Testis (tissue), 5 donors: ENCODE data around the gene MRPS5. TPM values are rescaled to one million over a fixed set of nuclear protein-coding genes. Genes with fewer than 3 reads are reported as not detected.

Source experiments
- DNase-seq: peaks from one replicate; pipeline ENCODE4 v3.0.0-alpha.2; 2019
- H3K27ac ChIP-seq, 2 donors: fragments of 200-600 bp; sonication (generic); one replicate each; pipeline ENCODE4 v1.5.1; 2019
- H3K27me3 ChIP-seq: fragments of 200-600 bp; sonication (generic); one replicate; pipeline ENCODE4 v1.5.1; 2019
- H3K36me3 ChIP-seq: fragments of 200-600 bp; sonication (generic); one replicate; pipeline ENCODE4 v1.5.1; 2017; ENCODE audit warnings: low read depth; ENCODE audit errors: missing control alignments
- H3K4me1 ChIP-seq: fragments of 200-600 bp; sonication (generic); one replicate; pipeline ENCODE4 v1.5.1; 2019
- H3K4me3 ChIP-seq, 2 donors: fragments of 200-600 bp; sonication (generic); one replicate each; pipeline ENCODE4 v1.5.1; 2017 to 2019
- H3K9me3 ChIP-seq: fragments of 200-600 bp; sonication (generic); one replicate; pipeline ENCODE4 v1.5.1; 2017
- CTCF ChIP-seq, 3 experiments: fragments of 450-650 bp in 2 of 3; fragments of 200-600 bp in 1 of 3; sonication (generic) in 1 of 3; IDR thresholded peaks; one replicate each; pipeline ENCODE4 v1.5.1; 2016 to 2019; ENCODE audit warnings: antibody characterized with exemption in 3 of 3, mild to moderate bottlenecking in 2 of 3, moderate library complexity in 1 of 3
- POLR2A ChIP-seq: fragments of 450-650 bp; IDR thresholded peaks from one replicate; pipeline ENCODE4 v1.6.1; 2017; ENCODE audit warnings: antibody characterized with exemption, mild to moderate bottlenecking, moderate library complexity
- WGBS, 2 donors: methylation state at CpG; one replicate each; pipeline ENCODE4 v1.1.5; 2018; 5-methylcytosine and 5-hydroxymethylcytosine counted together
- intact Hi-C: fragments of 100-400 bp; cut with DNase I; formaldehyde crosslinking; loops from one replicate; pipeline ENCODE4 v1.15.1; 2023; ENCODE audit warnings: low total_unique reads
- long read RNA-seq, 2 donors: transcript quantifications; one replicate each; lab custom pipeline, GENCODE V29; 2026
- polyA plus RNA-seq: library from polyadenylated mRNA; stranded (reverse); fragments of 350-450 nt; fragmentation: Illumina TruSeq; extraction: RNeasy Lipid Tissue Mini Kit (QIAGEN cat#74804); gene quantifications from one replicate; pipeline ENCODE4 v1.2.3, GENCODE V29; 2014; ENCODE audit warnings: low read depth, low replicate concordance; ENCODE audit not compliant: insufficient read depth
- total RNA-seq, 2 donors: library from RNA; depleted of rRNA; stranded (reverse); fragments of >200 nt; gene quantifications; one replicate each; pipeline ENCODE4 v1.2.3, GENCODE V29; 2016

MRPS5 gene
- 10 to 100 TPM; 59.3 to 63.1 TPM for total RNA-seq
- polyA plus RNA-seq: 44.4 TPM
- long read RNA-seq, donor 1, transcript MRPS5-201 (12 exons, 1,652 nt): major isoform, 20 of 71 reads
- long read RNA-seq, donor 1, transcript MRPS5-203 (5 exons, 793 nt): minor isoform, 13 of 71 reads
- long read RNA-seq, donor 1, partial matches to known transcripts: 33 of 71 reads
- long read RNA-seq, donor 1, other reads (novel, unspliced or antisense): 0 of 71 reads
- long read RNA-seq, donor 2, transcript MRPS5-201 (12 exons, 1,652 nt): major isoform, 8 of 41 reads
- long read RNA-seq, donor 2, partial matches to known transcripts: 28 of 41 reads
- long read RNA-seq, donor 2, other reads (novel, unspliced or antisense): 0 of 41 reads

GRCh38 chr2:95121407-95122196 lies at the start of gene MRPS5:
Gene MRPS5, minus strand, starts transcription at chr2:95121808. Its CDS starts 17 bp downstream, at chr2:95121791.
- Histone ChIP-seq H3K27ac (peak within 1 kb of the TSS; percentile 92 to 96), H3K27me3 (no peaks in the 10 kb centered on the region), H3K36me3 (no peaks in the 10 kb centered on the region), H3K4me3 (peak within 1 kb of the TSS; percentile 98 to 100), H3K9me3 (no peaks in the 10 kb centered on the region), H3K4me1 (no peaks in the 10 kb centered on the region)
- intact Hi-C loops: no loop called here
- peak; percentile 92 for DNase-seq
- TF ChIP-seq CTCF (IDR thresholded peaks at IDR 0.05) (no peak), POLR2A (peak; percentile 19)
- 0% methylated on average over 28 to 74 of the region's 86 CpGs for WGBS, 2 donors

GRCh38 chr2:95166065-95166763 lies 44.6 kb upstream of the MRPS5 start:
- Histone ChIP-seq H3K36me3 (no peaks in the 10 kb centered on the region), H3K4me3 (peak overlapping the region; percentile 78 to 80), H3K9me3 (no peaks in the 10 kb centered on the region), H3K27me3 (no peaks in the 10 kb centered on the region), H3K27ac (peak overlapping the region in 1 of 2 donors; percentile 89), H3K4me1 (no peaks in the 10 kb centered on the region)
- DNase-seq: no peak
- intact Hi-C loops: no loop called here
- no peak for TF ChIP-seq CTCF (IDR thresholded peaks at IDR 0.05)
- TF ChIP-seq POLR2A: no peak
- 6 to 11% methylated on average over 16 of the region's 16 CpGs for WGBS, 2 donors

GRCh38 chr2:95165371-95166064 lies 43.9 kb upstream of the MRPS5 start, which contains the start of gene ZNF2:
Gene ZNF2, plus strand, starts transcription at chr2:95165809. Its CDS starts 10,418 bp downstream, at chr2:95176227.
- no peaks in the 10 kb centered on the region for H3K4me1 ChIP-seq
- no peaks in the 10 kb centered on the region for H3K9me3 ChIP-seq
- H3K27ac ChIP-seq: peak within 1 kb of the TSS; percentile 89 to 91
- no peaks in the 10 kb centered on the region for H3K36me3 ChIP-seq
- intact Hi-C loops: no loop called here
- TF ChIP-seq POLR2A (no peak), CTCF (IDR thresholded peaks at IDR 0.05) (peak in 1 of 3 experiments; percentile 6)
- WGBS, 2 donors: 0 to 1% methylated on average over 26 to 56 of the region's 56 CpGs
- peak within 1 kb of the TSS; percentile 78 to 80 for H3K4me3 ChIP-seq
- DNase-seq: peak; percentile 99
- no peaks in the 10 kb centered on the region for H3K27me3 ChIP-seq

GRCh38 chr2:95165030-95165370 lies 43.4 kb upstream of the MRPS5 start:
- Histone ChIP-seq H3K4me3 (peak overlapping the region; percentile 78 to 80), H3K9me3 (no peaks in the 10 kb centered on the region), H3K36me3 (no peaks in the 10 kb centered on the region), H3K27ac (peak overlapping the region; percentile 89 to 91), H3K27me3 (no peaks in the 10 kb centered on the region), H3K4me1 (no peaks in the 10 kb centered on the region)
- DNase-seq: no peak
- TF ChIP-seq CTCF (IDR thresholded peaks at IDR 0.05) (no peak), POLR2A (no peak)
- intact Hi-C loops: no loop called here
- 1% methylated on average over 9 of the region's 9 CpGs for WGBS, 2 donors
